DND-41 (cell line): ENCODE measurements around the gene MYH16.

Experiments used
- ATAC-seq: fragments of 200-7000 bp; cut with Tn5 transposase; 3 replicates; pipeline ENCODE4 v1.9.1; 2021; ENCODE audit warnings: low read depth; ENCODE audit not compliant: insufficient read depth
- DNase-seq: peaks from one replicate; pipeline ENCODE4 v3.0.0-alpha.2; 2020
- H2AFZ ChIP-seq: 2 replicates; pipeline ENCODE4 v1.6.0; 2012; ENCODE audit warnings: low read depth, low read length
- H3K27ac ChIP-seq: 2 replicates; pipeline ENCODE4 v1.5.1; 2012; ENCODE audit warnings: low read length, inconsistent platforms
- H3K27me3 ChIP-seq: fragments of 200-600 bp; sonication (generic); 2 replicates; pipeline ENCODE4 v1.6.0; 2012; ENCODE audit warnings: low read length, mild to moderate bottlenecking, inconsistent platforms; ENCODE audit not compliant: insufficient read depth, poor library complexity
- H3K36me3 ChIP-seq: 2 replicates; pipeline ENCODE4 v1.5.1; 2012; ENCODE audit warnings: low read length, inconsistent platforms; ENCODE audit not compliant: insufficient read depth
- H3K4me1 ChIP-seq: 2 replicates; pipeline ENCODE4 v1.5.1; 2012; ENCODE audit warnings: mild to moderate bottlenecking, low read length; ENCODE audit not compliant: insufficient read depth
- H3K4me2 ChIP-seq: 2 replicates; pipeline ENCODE4 v1.6.0; 2012; ENCODE audit warnings: mild to moderate bottlenecking, moderate library complexity, low read length, inconsistent platforms; ENCODE audit not compliant: insufficient read depth
- H3K4me3 ChIP-seq, 2 experiments: fragments of 200-600 bp in 1 of 2; shearing (Covaris generic) in 1 of 2; 2 replicates each; pipeline ENCODE4 v1.5.1; 2012 to 2016; ENCODE audit warnings: inconsistent platforms in 2 of 2, low read length in 2 of 2, mild to moderate bottlenecking in 2 of 2, low read depth in 1 of 2, moderate library complexity in 1 of 2
- H3K79me2 ChIP-seq: 2 replicates; pipeline ENCODE4 v1.6.0; 2012; ENCODE audit warnings: low read length, inconsistent platforms; ENCODE audit not compliant: insufficient read depth
- H3K9ac ChIP-seq: 2 replicates; pipeline ENCODE4 v1.6.0; 2012; ENCODE audit warnings: low read depth, mild to moderate bottlenecking, inconsistent platforms, low read length, moderate library complexity
- H3K9me3 ChIP-seq: 2 replicates; pipeline ENCODE4 v1.5.1; 2012; ENCODE audit warnings: low read length, moderate library complexity, mild to moderate bottlenecking, inconsistent platforms; ENCODE audit not compliant: insufficient read depth, severe bottlenecking
- H4K20me1 ChIP-seq: 2 replicates; pipeline ENCODE4 v1.6.0; 2012; ENCODE audit warnings: low read length; ENCODE audit not compliant: insufficient read depth
- CTCF ChIP-seq: IDR thresholded peaks from 2 replicates; pipeline ENCODE4 v1.5.1; 2012; ENCODE audit warnings: borderline replicate concordance, low read length, moderate library complexity, mild to moderate bottlenecking; ENCODE audit not compliant: poor library complexity, severe bottlenecking; ENCODE audit errors: extremely low read depth
- EZH2 ChIP-seq: IDR thresholded peaks from 3 replicates; pipeline ENCODE4 v1.6.1; 2012; ENCODE audit warnings: borderline replicate concordance, low read depth, mild to moderate bottlenecking, moderate library complexity, low read length, inconsistent platforms; ENCODE audit not compliant: severe bottlenecking

Gene MYH16

GRCh38 chr7:99292127-99292526 is 19.5 kb downstream of the MYH16 start:
- Histone ChIP-seq H3K79me2 (no peaks in the 10 kb centered on the region), H4K20me1 (no peaks in the 10 kb centered on the region), H3K9ac (no peak overlapping the region), H3K4me3 (no peak overlapping the region), H3K36me3 (no peaks in the 10 kb centered on the region), H3K4me2 (no peak overlapping the region), H3K9me3 (no peaks in the 10 kb centered on the region), H3K27me3 (no peaks in the 10 kb centered on the region), H3K27ac (no peak overlapping the region), H3K4me1 (no peaks in the 10 kb centered on the region), H2AFZ (no peak overlapping the region)
- TF ChIP-seq EZH2, result no peak
- no peak for TF ChIP-seq CTCF
- ATAC-seq (no peak), DNase-seq (no peak)

GRCh38 chr7:99293167-99293566 is 20.5 kb downstream of the MYH16 start:
- ATAC-seq (no peak), DNase-seq (no peak)
- Histone ChIP-seq H3K4me1 (no peaks in the 10 kb centered on the region), H3K4me2 (no peak overlapping the region), H2AFZ (no peak overlapping the region), H3K9me3 (no peaks in the 10 kb centered on the region), H3K27ac (no peak overlapping the region), H3K36me3 (no peaks in the 10 kb centered on the region), H3K9ac (no peak overlapping the region), H3K4me3 (no peak overlapping the region), H4K20me1 (no peaks in the 10 kb centered on the region), H3K79me2 (no peaks in the 10 kb centered on the region), H3K27me3 (no peaks in the 10 kb centered on the region)
- no peak for TF ChIP-seq CTCF
- TF ChIP-seq EZH2, result no peak

- TF ChIP-seq EZH2 (no peak), CTCF (no peak)
These were observed 21.0 kb downstream of the MYH16 start for GRCh38 chr7:99293650-99294049.

GRCh38 chr7:99296471-99296870 is 23.8 kb downstream of the MYH16 start:
- H3K27ac ChIP-seq, result no peak overlapping the region
- no peak overlapping the region for H3K4me2 ChIP-seq
- no peak for DNase-seq
- no peak overlapping the region for H3K4me3 ChIP-seq
- no peaks in the 10 kb centered on the region for H3K36me3 ChIP-seq
- no peaks in the 10 kb centered on the region for H3K79me2 ChIP-seq
- no peaks in the 10 kb centered on the region for H3K27me3 ChIP-seq
- no peak for ATAC-seq
- H2AFZ ChIP-seq, result no peak overlapping the region
- no peaks in the 10 kb centered on the region for H3K9me3 ChIP-seq
- H4K20me1 ChIP-seq, result no peaks in the 10 kb centered on the region
- H3K9ac ChIP-seq, result no peak overlapping the region
- no peaks in the 10 kb centered on the region for H3K4me1 ChIP-seq
- TF ChIP-seq CTCF (no peak), EZH2 (no peak)

More at GRCh38 chr7:99293650-99294049, 21.0 kb downstream of the MYH16 start:
- no peak for ATAC-seq
- Histone ChIP-seq H3K27ac (no peak overlapping the region), H3K36me3 (no peaks in the 10 kb centered on the region), H4K20me1 (no peaks in the 10 kb centered on the region), H3K4me1 (no peaks in the 10 kb centered on the region), H3K9me3 (no peaks in the 10 kb centered on the region), H3K27me3 (no peaks in the 10 kb centered on the region), H3K9ac (no peak overlapping the region), H3K4me3 (no peak overlapping the region), H2AFZ (no peak overlapping the region), H3K4me2 (no peak overlapping the region), H3K79me2 (no peaks in the 10 kb centered on the region)
- no peak for DNase-seq
